Loucy (cell line): ENCODE measurements around the gene TNIP3.

Source experiments
- H2AFZ ChIP-seq: fragments of 200-600 bp; sonication (generic); 2 replicates; pipeline ENCODE4 v1.6.0; 2016; ENCODE audit warnings: antibody characterized with exemption, mild to moderate bottlenecking, low read length, moderate library complexity
- H3F3A ChIP-seq: fragments of 200-600 bp; 2 replicates; pipeline ENCODE4 v1.6.0; 2016; ENCODE audit warnings: antibody characterized with exemption, low read depth, mild to moderate bottlenecking
- H3K27me3 ChIP-seq: fragments of 200-600 bp; sonication (generic); 2 replicates; pipeline ENCODE4 v1.6.1; 2014; ENCODE audit warnings: low read length, mild to moderate bottlenecking; ENCODE audit not compliant: insufficient read depth, poor library complexity, severe bottlenecking
- H3K36me3 ChIP-seq: fragments of 200-600 bp; sonication (generic); 2 replicates; pipeline ENCODE4 v1.6.1; 2016; ENCODE audit warnings: low read length; ENCODE audit not compliant: insufficient read depth
- H3K4me1 ChIP-seq: fragments of 200-600 bp; sonication (generic); 2 replicates; pipeline ENCODE4 v1.5.1; 2014; ENCODE audit warnings: low read length, mild to moderate bottlenecking; ENCODE audit not compliant: insufficient read depth, poor library complexity, severe bottlenecking
- H3K4me2 ChIP-seq: fragments of 200-600 bp; sonication (generic); 2 replicates; pipeline ENCODE4 v1.6.0; 2014; ENCODE audit warnings: antibody characterized with exemption, low read length, low read depth, mild to moderate bottlenecking; ENCODE audit not compliant: poor library complexity, severe bottlenecking
- H3K4me3 ChIP-seq: fragments of 200-600 bp; sonication (generic); 2 replicates; pipeline ENCODE4 v1.5.1; 2014; ENCODE audit warnings: low read length, mild to moderate bottlenecking, mixed read lengths; ENCODE audit not compliant: poor library complexity, severe bottlenecking
- H3K79me2 ChIP-seq: fragments of 200-600 bp; sonication (generic); 2 replicates; pipeline ENCODE4 v1.6.1; 2014; ENCODE audit warnings: low read length; ENCODE audit not compliant: insufficient read depth
- H3K9ac ChIP-seq: fragments of 200-600 bp; sonication (generic); 2 replicates; pipeline ENCODE4 v1.6.0; 2014; ENCODE audit warnings: mild to moderate bottlenecking, low read depth, low read length, moderate library complexity; ENCODE audit not compliant: poor library complexity, severe bottlenecking
- H3K9me2 ChIP-seq: fragments of 200-600 bp; sonication (generic); replicated peaks from 2 replicates; pipeline ENCODE4 v1.6.1; 2016; ENCODE audit warnings: low read depth, low read length, mixed read lengths
- H3K9me3 ChIP-seq: fragments of 200-600 bp; sonication (generic); 2 replicates; pipeline ENCODE4 v1.6.1; 2014; ENCODE audit warnings: mild to moderate bottlenecking, antibody characterized with exemption, low read length, low read depth; ENCODE audit not compliant: insufficient read depth
- H4K20me1 ChIP-seq: fragments of 200-600 bp; sonication (generic); 2 replicates; pipeline ENCODE4 v1.6.0; 2014; ENCODE audit warnings: antibody characterized with exemption, low read length, mild to moderate bottlenecking; ENCODE audit not compliant: insufficient read depth, poor library complexity, severe bottlenecking
- CTCF ChIP-seq: fragments of 200-600 bp; sonication (generic); conservative IDR thresholded peaks from 2 replicates; pipeline ENCODE4 v1.5.1; 2014; ENCODE audit warnings: mild to moderate bottlenecking, antibody characterized with exemption, low read length
- EZH2phosphoT487 ChIP-seq: fragments of 200-600 bp; IDR thresholded peaks from 2 replicates; pipeline ENCODE4 v1.6.1; 2018; ENCODE audit warnings: antibody characterized with exemption, mild to moderate bottlenecking, moderate library complexity, borderline replicate concordance

TNIP3 gene

GRCh38 chr4:121150486-121150885 lies 13.6 kb downstream of the TNIP3 start:
- Histone ChIP-seq H2AFZ (no peak overlapping the region), H3K9me3 (no peaks in the 10 kb centered on the region), H3K4me2 (no peak overlapping the region), H3K4me3 (no peak overlapping the region), H3K36me3 (no peaks in the 10 kb centered on the region), H3F3A (no peaks in the 10 kb centered on the region), H3K27me3 (no peaks in the 10 kb centered on the region), H3K79me2 (no peaks in the 10 kb centered on the region), H3K9me2 (no peaks in the 10 kb centered on the region), H3K4me1 (peaks cover 15% of the 10 kb centered on the region), H4K20me1 (no peaks in the 10 kb centered on the region), H3K9ac (no peak overlapping the region)
- TF ChIP-seq EZH2phosphoT487 = no peak
- TF ChIP-seq CTCF = no peak

- Histone ChIP-seq H3K36me3 (no peaks in the 10 kb centered on the region), H3K9me2 (no peaks in the 10 kb centered on the region), H3K79me2 (no peaks in the 10 kb centered on the region), H2AFZ (no peak overlapping the region), H3K4me1 (peaks cover 15% of the 10 kb centered on the region), H3K4me3 (no peak overlapping the region), H3F3A (no peaks in the 10 kb centered on the region), H3K9me3 (no peaks in the 10 kb centered on the region), H3K4me2 (no peak overlapping the region), H4K20me1 (no peaks in the 10 kb centered on the region), H3K9ac (no peak overlapping the region), H3K27me3 (no peaks in the 10 kb centered on the region)
- TF ChIP-seq EZH2phosphoT487 (no peak), CTCF (no peak)
Measured at GRCh38 chr4:121150003-121150402, 14.1 kb downstream of the TNIP3 start.

- H3K9me2 ChIP-seq = no peaks in the 10 kb centered on the region
- H3K9ac ChIP-seq = no peak overlapping the region
- H2AFZ ChIP-seq = no peak overlapping the region
- no peaks in the 10 kb centered on the region for H3K79me2 ChIP-seq
- H3K4me3 ChIP-seq = no peak overlapping the region
- no peaks in the 10 kb centered on the region for H4K20me1 ChIP-seq
- no peaks in the 10 kb centered on the region for H3F3A ChIP-seq
- no peak for TF ChIP-seq EZH2phosphoT487
- no peak for TF ChIP-seq CTCF
- H3K36me3 ChIP-seq = no peaks in the 10 kb centered on the region
- H3K9me3 ChIP-seq = no peaks in the 10 kb centered on the region
- H3K4me1 ChIP-seq = peaks cover 5% of the 10 kb centered on the region
- H3K4me2 ChIP-seq = no peak overlapping the region
- no peaks in the 10 kb centered on the region for H3K27me3 ChIP-seq
Measured at GRCh38 chr4:121148621-121149020, 15.5 kb downstream of the TNIP3 start.
